IMR-90 (cell line): ENCODE measurements around the gene C16orf90. TPM values are rescaled to one million over a fixed set of nuclear protein-coding genes. Genes with fewer than 3 reads are reported as not detected.
"Not testable (repeated sequence)": the region's sequence is repeated elsewhere in the genome, so short reads cannot be mapped to it uniquely, and the experiment has no call there.

Experiments
- ATAC-seq: fragments of 200-7000 bp; cut with Tn5 transposase; 2 replicates; pipeline ENCODE4 v1.9.1; 2020; ENCODE audit warnings: low read depth, mild to moderate bottlenecking, moderate library complexity
- BruUV-seq: library from RNA; stranded (reverse); fragments of 400-500 nt; replicated peaks from 2 replicates; lab custom pipeline; 2021; lab: Mats Ljungman, UMichigan
- CTCF ChIA-PET: fragments of 300-600 bp; formaldehyde crosslinking; extraction: SDS; loops from one replicate; lab custom pipeline; 2021; ENCODE audit warnings: antibody characterized with exemption; lab: Yijun Ruan, JAX
- POLR2A ChIA-PET: fragments of 300-600 bp; sonication (Branson Sonifier 250); formaldehyde crosslinking; loops from one replicate; lab custom pipeline; 2022; ENCODE audit warnings: antibody characterized with exemption; ENCODE audit not compliant: unreplicated experiment; lab: Charles Lee
- DNase-seq: peaks from one replicate; pipeline ENCODE4 v3.0.0; 2013
- H2AFZ ChIP-seq: replicated peaks from 2 replicates; pipeline ENCODE3; 2013; ENCODE audit warnings: low read length, mild to moderate bottlenecking; ENCODE audit not compliant: poor library complexity
- H2AK5ac ChIP-seq: 2 replicates; pipeline ENCODE4 v1.6.1; 2013; ENCODE audit warnings: low read depth, low read length, inconsistent platforms
- H2AK9ac ChIP-seq: replicated peaks from 2 replicates; pipeline ENCODE3; 2013; ENCODE audit warnings: mild to moderate bottlenecking, low read depth, low read length, moderate library complexity; ENCODE audit not compliant: poor library complexity
- H2BK120ac ChIP-seq: 2 replicates; pipeline ENCODE4 v1.6.1; 2013; ENCODE audit warnings: low read depth, low read length, inconsistent platforms
- H2BK15ac ChIP-seq: 3 replicates; pipeline ENCODE4 v1.6.1; 2013; ENCODE audit warnings: low read depth, low read length, inconsistent platforms
- H2BK20ac ChIP-seq: 2 replicates; pipeline ENCODE4 v1.6.1; 2013; ENCODE audit warnings: low read depth, mild to moderate bottlenecking, inconsistent platforms, low read length, moderate library complexity
- H2BK5ac ChIP-seq: 2 replicates; pipeline ENCODE4 v1.6.1; 2013; ENCODE audit warnings: mild to moderate bottlenecking, low read depth, low read length, inconsistent platforms; ENCODE audit not compliant: poor library complexity, severe bottlenecking
- H3K14ac ChIP-seq: replicated peaks from 2 replicates; pipeline ENCODE4 v1.6.1; 2013; ENCODE audit warnings: low read depth, low read length, inconsistent platforms
- H3K18ac ChIP-seq: 2 replicates; pipeline ENCODE4 v1.6.1; 2013; ENCODE audit warnings: low read depth, low read length, control low read depth
- H3K23ac ChIP-seq: 2 replicates; pipeline ENCODE4 v1.6.1; 2013; ENCODE audit warnings: low read depth, low read length, inconsistent platforms
- H3K27ac ChIP-seq: 2 replicates; pipeline ENCODE4 v1.5.1; 2013; ENCODE audit warnings: mild to moderate bottlenecking, control low read depth, low read length; ENCODE audit not compliant: insufficient read depth
- H3K27me3 ChIP-seq: 2 replicates; pipeline ENCODE4 v1.6.1; 2013; ENCODE audit warnings: low read length; ENCODE audit not compliant: control insufficient read depth, insufficient read depth
- H3K36me3 ChIP-seq: 2 replicates; pipeline ENCODE4 v1.6.1; 2013; ENCODE audit warnings: low read length, mixed read lengths; ENCODE audit not compliant: control insufficient read depth, insufficient read depth
- H3K4ac ChIP-seq: 2 replicates; pipeline ENCODE4 v1.6.1; 2013; ENCODE audit warnings: low read depth, low read length, inconsistent platforms
- H3K4me1 ChIP-seq: 2 replicates; pipeline ENCODE4 v1.6.1; 2013; ENCODE audit warnings: low read length, mixed read lengths; ENCODE audit not compliant: control insufficient read depth, insufficient read depth
- H3K4me2 ChIP-seq: 2 replicates; pipeline ENCODE4 v1.6.1; 2013; ENCODE audit warnings: low read depth, mild to moderate bottlenecking, control low read depth, low read length, moderate library complexity
- H3K4me3 ChIP-seq: 2 replicates; pipeline ENCODE4 v1.5.1; 2013; ENCODE audit warnings: low read depth, mild to moderate bottlenecking, control low read depth, low read length, moderate library complexity; ENCODE audit not compliant: insufficient read depth
- H3K56ac ChIP-seq: 2 replicates; pipeline ENCODE4 v1.6.1; 2013; ENCODE audit warnings: low read length, inconsistent platforms; ENCODE audit not compliant: insufficient read depth; ENCODE audit errors: extremely low read depth
- H3K79me1 ChIP-seq, 2 experiments: 2 replicates each; pipeline ENCODE4 v1.6.1; 2013; ENCODE audit warnings: low read length in 2 of 2, inconsistent platforms in 1 of 2, low read depth in 1 of 2
- H3K9ac ChIP-seq: 2 replicates; pipeline ENCODE4 v1.6.1; 2013; ENCODE audit warnings: low read depth, low read length, control low read depth
- H3K9me1 ChIP-seq: 2 replicates; pipeline ENCODE4 v1.6.1; 2013; ENCODE audit warnings: low read length, inconsistent platforms; ENCODE audit not compliant: insufficient read depth
- H3K9me3 ChIP-seq: 2 replicates; pipeline ENCODE4 v1.6.1; 2013; ENCODE audit warnings: low read length; ENCODE audit not compliant: control insufficient read depth, insufficient read depth
- H4K20me1 ChIP-seq: 2 replicates; pipeline ENCODE4 v1.6.1; 2013; ENCODE audit warnings: low read length, inconsistent platforms; ENCODE audit not compliant: insufficient read depth
- H4K5ac ChIP-seq: 2 replicates; pipeline ENCODE4 v1.6.1; 2013; ENCODE audit warnings: mild to moderate bottlenecking, low read depth, low read length, control low read depth
- H4K8ac ChIP-seq, 2 experiments: 2 replicates each; pipeline ENCODE4 v1.6.1; 2013; ENCODE audit warnings: low read depth in 2 of 2, low read length in 2 of 2, control low read depth in 1 of 2, inconsistent platforms in 1 of 2
- H4K91ac ChIP-seq: 2 replicates; pipeline ENCODE4 v1.6.1; 2013; ENCODE audit warnings: low read depth, low read length, inconsistent platforms; ENCODE audit not compliant: insufficient read depth
- RFX5 ChIP-seq: IDR thresholded peaks from 2 replicates; pipeline ENCODE4 v1.8.0; 2012; ENCODE audit warnings: low read depth, mild to moderate bottlenecking, low read length, moderate library complexity
- SMC3 ChIP-seq: fragments of 150-350 bp; IDR thresholded peaks from 2 replicates; pipeline ENCODE4 v1.6.1; 2016; ENCODE audit warnings: low read depth, mild to moderate bottlenecking, antibody characterized with exemption, low read length, moderate library complexity
- WGBS, 2 experiments: methylation state at CpG; one replicate each; pipeline versions ENCODE4 v1.1.5 to v1.1.7; 2013; ENCODE audit warnings: missing lambda C conversion rate in 2 of 2; ENCODE audit not compliant: insufficient read length in 1 of 2; ENCODE audit errors: extremely low coverage in 2 of 2; 5-methylcytosine and 5-hydroxymethylcytosine counted together
- dilution Hi-C: fragments of 300-500 bp; cut with HindIII; formaldehyde crosslinking; loops from one replicate; pipeline ENCODE4 v1.14.3; 2018; ENCODE audit warnings: low sequenced_read_pairs; ENCODE audit not compliant: unreplicated experiment
- in situ Hi-C: fragments of 300-500 bp; cut with MboI; formaldehyde crosslinking; loops from 3 replicates; pipeline ENCODE4 v1.14.3; 2019; ENCODE audit warnings: low sequenced_read_pairs, inconsistent platforms, mixed read lengths
- intact Hi-C: fragments of 100-400 bp; cut with micrococcal nuclease; formaldehyde crosslinking; loops from 2 replicates; pipeline ENCODE4 v1.10.0; 2022
- polyA plus RNA-seq, 3 experiments: library from polyadenylated mRNA; depleted of rRNA; stranded (reverse); fragments of >200 nt; gene quantifications; 2 replicates each; pipeline ENCODE4 v1.2.3, GENCODE V29; 2012; ENCODE audit warnings: low replicate concordance in 1 of 3
- total RNA-seq: library from RNA; depleted of rRNA; stranded (reverse); fragments of >200 nt; gene quantifications from 2 replicates; pipeline ENCODE4 v1.2.3, GENCODE V29; 2012

C16orf90 gene
- total and polyA plus RNA-seq, 2 of the 4 experiments (the other 2 are of a cell fraction) = not detected

DNA sequence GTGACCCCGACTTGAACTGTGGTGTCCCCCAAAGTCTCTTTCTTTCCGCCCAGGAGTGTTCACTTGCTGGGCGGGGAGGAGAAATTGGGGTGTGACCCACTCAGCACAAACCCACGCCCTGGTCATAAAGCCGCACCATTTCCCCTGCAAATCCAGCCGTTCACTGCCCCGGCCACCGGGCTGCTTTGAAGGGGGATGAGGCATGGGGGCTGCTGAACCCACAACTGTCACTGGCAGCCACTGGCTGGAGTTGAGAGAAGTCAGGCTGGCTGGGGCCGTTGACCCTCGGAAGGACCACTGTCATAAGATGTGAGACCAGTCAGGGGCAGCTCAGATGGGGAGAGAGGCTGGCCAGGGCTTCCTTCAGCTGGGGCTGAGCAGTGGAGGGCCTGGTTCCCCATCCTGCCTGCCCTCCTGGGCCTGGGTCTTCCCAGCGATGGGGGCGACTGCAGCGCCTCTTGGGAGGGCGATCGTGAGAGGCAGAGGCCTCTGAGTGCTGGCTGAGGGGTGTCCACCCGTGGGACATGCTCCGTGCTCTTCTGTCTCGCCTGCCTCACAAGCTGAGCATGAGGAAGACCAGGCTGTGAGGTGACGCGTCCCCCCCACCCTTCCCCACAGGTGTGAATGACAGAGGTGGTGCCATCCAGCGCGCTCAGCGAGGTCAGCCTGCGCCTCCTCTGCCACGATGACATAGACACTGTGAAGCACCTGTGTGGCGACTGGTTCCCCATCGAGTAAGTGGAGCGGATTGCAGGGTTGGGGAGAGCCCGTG is 19.5 kb downstream of the C16orf90 start:
- POLR2A ChIA-PET = no interaction called here
- Histone ChIP-seq H2BK20ac (no peak overlapping the region), H3K79me1 (peaks cover 15 to 75% of the 10 kb centered on the region in 2 experiments), H3K27me3 (no peaks in the 10 kb centered on the region), H4K8ac (no peak overlapping the region), H4K5ac (no peak overlapping the region), H2AFZ (no peak overlapping the region), H3K36me3 (peaks cover 18% of the 10 kb centered on the region), H3K9ac (no peak overlapping the region), H3K56ac (no peak overlapping the region), H3K27ac (no peak overlapping the region), H3K9me1 (peaks cover 15% of the 10 kb centered on the region), H3K14ac (no peak overlapping the region), H3K9me3 (no peaks in the 10 kb centered on the region), H2BK5ac (no peak overlapping the region), H3K4me2 (no peak overlapping the region), H2AK5ac (no peak overlapping the region), H2BK15ac (no peak overlapping the region), H3K23ac (no peak overlapping the region), H3K4ac (no peak overlapping the region), H3K4me1 (no peaks in the 10 kb centered on the region), H4K20me1 (peaks cover 72% of the 10 kb centered on the region), H3K18ac (no peak overlapping the region), H2AK9ac (no peak overlapping the region), H2BK120ac (no peak overlapping the region), H3K4me3 (no peak overlapping the region), H4K91ac (no peak overlapping the region)
- in situ Hi-C loops = no loop called here
- WGBS, 2 experiments = 98% methylated on average over 7 of the region's 29 CpGs; no CpG with 5 or more reads in 1 of the 2 experiments
- intact Hi-C loops = no loop called here
- TF ChIP-seq RFX5 (no peak), SMC3 (no peak)
- DNase-seq (no peak), ATAC-seq (no peak)
- dilution Hi-C loops = no loop called here
- BruUV-seq = no TSS peak
- CTCF ChIA-PET = no interaction called here

- ATAC-seq, dilution Hi-C loops, CTCF ChIA-PET: not testable (repeated sequence)
Measured at GRCh38 chr16:3474870-3475269, 20.4 kb downstream of the C16orf90 start.

More at GRCh38 chr16:3474870-3475269, 20.4 kb downstream of the C16orf90 start:
- DNase-seq, H4K5ac ChIP-seq, H3K23ac ChIP-seq, H3K9ac ChIP-seq, H3K27me3 ChIP-seq, H2AK5ac ChIP-seq, intact Hi-C loops, H4K91ac ChIP-seq, H3K4me2 ChIP-seq, H3K9me3 ChIP-seq, POLR2A ChIA-PET, H4K8ac ChIP-seq, in situ Hi-C loops, H3K4me3 ChIP-seq, H2AK9ac ChIP-seq, H2AFZ ChIP-seq, H3K14ac ChIP-seq, H2BK15ac ChIP-seq, H2BK20ac ChIP-seq, BruUV-seq, H3K4ac ChIP-seq, H3K56ac ChIP-seq, H3K18ac ChIP-seq, H2BK120ac ChIP-seq, H3K27ac ChIP-seq, H2BK5ac ChIP-seq, H3K4me1 ChIP-seq: not testable (repeated sequence)
- H4K20me1 ChIP-seq = peaks cover 78% of the 10 kb centered on the region
- WGBS, 2 experiments = no CpG with 5 or more reads among the region's 7 CpGs
- H3K79me1 ChIP-seq = peaks cover 12 to 76% of the 10 kb centered on the region in 2 experiments
- H3K9me1 ChIP-seq = peaks cover 15% of the 10 kb centered on the region
- H3K36me3 ChIP-seq = peaks cover 14% of the 10 kb centered on the region
